HG02840 (cell line): Measurements from ENCODE around the gene QKI.
"Not testable (repeated sequence)": the region's sequence is repeated elsewhere in the genome, so short reads cannot be mapped to it uniquely, and the experiment has no call there.

Source experiments
- ATAC-seq: cut with Tn5 transposase; IDR thresholded peaks from one replicate; pipeline ENCODE4 v1.9.1; 2021; ENCODE audit warnings: mild to moderate bottlenecking, moderate library complexity, moderate number of reproducible peaks; ENCODE audit not compliant: unreplicated experiment, low FRiP score

QKI gene

GRCh38 chr6:163414117-163414945 lies at the start of gene QKI:
TSS of gene QKI (plus strand) at chr6:163414718. CDS start at chr6:163415194, 476 bp downstream.
- peak; percentile 32 for ATAC-seq

- ATAC-seq = no peak
Measured at GRCh38 chr6:163366288-163366687, 48.2 kb upstream of the QKI start.

GRCh38 chr6:163367497-163368183 lies 46.9 kb upstream of the QKI start:
- ATAC-seq = no peak

GRCh38 chr6:163369141-163369540 lies 45.4 kb upstream of the QKI start:
- ATAC-seq = no peak

GRCh38 chr6:163369628-163370365 lies 44.7 kb upstream of the QKI start:
- ATAC-seq = no peak

GRCh38 chr6:163370464-163371117 lies 43.9 kb upstream of the QKI start:
- no peak for ATAC-seq

- no peak for ATAC-seq
Measured at GRCh38 chr6:163371129-163371528, 43.4 kb upstream of the QKI start.

GRCh38 chr6:163373240-163373639 lies 41.3 kb upstream of the QKI start:
- no peak for ATAC-seq

GRCh38 chr6:163375361-163375760 lies 39.2 kb upstream of the QKI start:
- no peak for ATAC-seq

GRCh38 chr6:163376187-163376586 lies 38.3 kb upstream of the QKI start:
- ATAC-seq = no peak

GRCh38 chr6:163377561-163377960 lies 37.0 kb upstream of the QKI start:
- no peak for ATAC-seq

GRCh38 chr6:163380216-163380615 lies 34.3 kb upstream of the QKI start:
- no peak for ATAC-seq

GRCh38 chr6:163381118-163381756 lies 33.3 kb upstream of the QKI start:
- ATAC-seq = no peak

GRCh38 chr6:163383396-163383795 lies 31.1 kb upstream of the QKI start:
- ATAC-seq = not testable (repeated sequence)

GRCh38 chr6:163383912-163384311 lies 30.6 kb upstream of the QKI start:
- ATAC-seq = no peak

GRCh38 chr6:163384510-163384909 lies 30.0 kb upstream of the QKI start:
- ATAC-seq = no peak

- ATAC-seq = not testable (repeated sequence)
Measured at GRCh38 chr6:163385503-163385902, 29.0 kb upstream of the QKI start.

GRCh38 chr6:163386329-163386908 lies 28.1 kb upstream of the QKI start:
- ATAC-seq = no peak

- ATAC-seq = no peak
Measured at GRCh38 chr6:163387317-163387716, 27.2 kb upstream of the QKI start.

GRCh38 chr6:163389354-163389753 lies 25.2 kb upstream of the QKI start:
- ATAC-seq = no peak
